Upper lobe of right lung (tissue), 1 donor: ENCODE measurements around the gene SGCE. TPM values are rescaled to one million over a fixed set of nuclear protein-coding genes. Genes with fewer than 3 reads are reported as not detected.

Experiments
- ATAC-seq: fragments of 200-7000 bp; cut with Tn5 transposase; one replicate; pipeline ENCODE4 v1.9.1; 2020; ENCODE audit warnings: mild to moderate bottlenecking, moderate library complexity
- DNase-seq: peaks from one replicate; pipeline ENCODE4 v3.0.0-alpha.2; 2020
- H3K27ac ChIP-seq: fragments of 200-600 bp; one replicate; pipeline ENCODE4 v1.8.0; 2022
- H3K27me3 ChIP-seq: fragments of 200-600 bp; one replicate; pipeline ENCODE4 v1.8.0; 2022; ENCODE audit warnings: mild to moderate bottlenecking
- H3K36me3 ChIP-seq: fragments of 200-600 bp; one replicate; pipeline ENCODE4 v1.8.0; 2022
- H3K4me1 ChIP-seq: fragments of 200-600 bp; one replicate; pipeline ENCODE4 v1.8.0; 2022
- H3K4me3 ChIP-seq: fragments of 200-600 bp; one replicate; pipeline ENCODE4 v1.8.0; 2022; ENCODE audit warnings: mild to moderate bottlenecking
- H3K9me3 ChIP-seq: fragments of 200-600 bp; one replicate; pipeline ENCODE4 v1.8.0; 2022
- CTCF ChIP-seq: fragments of 200-600 bp; IDR thresholded peaks from one replicate; pipeline ENCODE4 v1.8.0; 2022; ENCODE audit warnings: antibody characterized with exemption
- intact Hi-C: fragments of 100-400 bp; cut with DNase I; formaldehyde crosslinking; loops from one replicate; pipeline ENCODE4 v1.11.0; 2022
- total RNA-seq: library from RNA; stranded (reverse); fragmentation: NEBNext Ultra II Directional; extraction: Animal tissue kit (Norgen Biotek cat#: 25700); gene quantifications from one replicate; pipeline ENCODE4 v1.2.1, GENCODE V29; 2021
- donor health status: DM: no; HTN: yes; CAD: no; lungs with severe emphysema.

The SGCE gene
- total RNA-seq, 1 donor from 2014 or later: 74.1 TPM

DNA sequence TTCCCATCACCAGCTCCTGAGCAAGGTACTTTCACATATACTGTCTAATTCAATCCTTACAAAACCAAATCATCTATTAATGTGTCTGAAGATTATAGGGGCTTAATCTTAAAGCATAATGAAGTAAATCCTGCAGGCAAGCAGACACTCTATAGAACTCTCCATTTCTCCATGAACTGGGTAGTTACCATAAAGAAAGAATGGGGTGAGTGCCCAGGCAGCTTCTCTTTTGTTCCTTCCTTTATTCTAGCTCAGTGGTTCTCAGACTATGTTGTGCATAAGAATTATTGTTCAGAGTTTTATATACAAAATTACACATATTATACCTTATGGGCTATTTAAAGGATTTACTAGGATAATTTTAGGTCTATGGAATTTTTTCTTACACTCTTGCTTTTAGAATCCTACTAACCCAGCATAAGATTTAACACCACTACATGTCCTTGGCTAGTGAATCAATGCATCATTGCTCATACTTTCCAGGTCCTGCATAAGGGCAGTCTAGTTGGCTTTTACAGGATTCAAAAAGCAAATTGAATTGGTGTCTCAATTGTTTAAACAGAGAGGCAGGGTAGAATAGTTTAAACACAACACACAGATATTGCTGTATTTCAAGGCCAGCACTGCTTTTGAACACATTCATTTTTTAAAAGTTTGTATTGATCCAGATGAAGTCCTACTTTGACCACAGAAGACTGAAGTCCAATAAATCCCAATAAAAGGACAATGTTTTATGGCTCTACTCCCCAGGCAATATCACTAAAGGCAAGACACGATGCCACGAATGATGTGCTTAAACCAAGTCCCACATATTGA is 12.9 kb downstream of the SGCE start:
- no peak overlapping the region for H3K4me3 ChIP-seq
- no peaks in the 10 kb centered on the region for H3K4me1 ChIP-seq
- H3K36me3 ChIP-seq: no peaks in the 10 kb centered on the region
- intact Hi-C loops: no loop called here
- no peak for TF ChIP-seq CTCF
- DNase-seq (no peak), ATAC-seq (no peak)
- H3K9me3 ChIP-seq: no peaks in the 10 kb centered on the region
- no peak overlapping the region for H3K27ac ChIP-seq
- H3K27me3 ChIP-seq: no peaks in the 10 kb centered on the region

DNA sequence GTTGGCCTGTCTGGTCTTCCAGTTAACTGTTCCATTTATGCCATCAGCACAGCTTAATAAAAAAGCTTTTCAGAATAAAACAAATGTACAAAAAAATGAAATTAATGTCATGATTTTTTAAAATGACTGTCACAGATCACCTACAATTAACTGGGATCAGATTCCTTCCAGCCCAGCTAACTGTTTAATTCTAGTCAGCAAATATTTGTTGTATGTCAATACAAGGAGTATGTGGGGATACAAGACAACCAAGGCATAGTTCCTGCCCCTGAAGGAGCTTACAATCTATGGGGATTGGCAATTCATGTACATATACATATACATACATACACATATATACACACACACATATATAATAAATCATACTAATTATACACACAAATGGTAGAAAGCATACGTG is 16.5 kb downstream of the SGCE start:
- no peaks in the 10 kb centered on the region for H3K4me1 ChIP-seq
- no peak overlapping the region for H3K4me3 ChIP-seq
- intact Hi-C loops: no loop called here
- DNase-seq: no peak
- no peak overlapping the region for H3K27ac ChIP-seq
- no peaks in the 10 kb centered on the region for H3K36me3 ChIP-seq
- H3K27me3 ChIP-seq: no peaks in the 10 kb centered on the region
- no peak for TF ChIP-seq CTCF
- ATAC-seq: no peak
- no peaks in the 10 kb centered on the region for H3K9me3 ChIP-seq

DNA sequence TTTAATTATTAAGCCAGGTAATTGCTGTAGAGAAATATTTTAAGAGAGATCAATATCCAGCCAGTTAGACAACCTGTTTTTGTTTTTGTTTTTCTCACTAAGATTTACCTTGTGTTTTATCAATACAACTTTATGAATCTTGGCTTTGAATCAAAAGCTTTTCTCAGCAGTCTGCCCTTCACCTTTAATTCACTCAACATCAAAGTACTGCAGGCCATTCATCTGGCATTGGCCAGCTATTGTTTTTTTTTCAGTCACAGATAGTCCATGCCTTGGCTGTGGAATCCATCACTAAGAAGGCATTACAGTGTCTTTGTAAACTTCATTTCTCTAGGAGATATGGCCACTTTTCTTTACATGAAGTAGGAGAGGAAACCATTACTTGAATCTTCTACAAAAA is 20.2 kb downstream of the SGCE start:
- DNase-seq (no peak), ATAC-seq (no peak)
- H3K4me3 ChIP-seq: no peak overlapping the region
- intact Hi-C loops: no loop called here
- no peaks in the 10 kb centered on the region for H3K9me3 ChIP-seq
- H3K27me3 ChIP-seq: no peaks in the 10 kb centered on the region
- no peaks in the 10 kb centered on the region for H3K36me3 ChIP-seq
- H3K27ac ChIP-seq: no peak overlapping the region
- no peaks in the 10 kb centered on the region for H3K4me1 ChIP-seq
- TF ChIP-seq CTCF: no peak

DNA sequence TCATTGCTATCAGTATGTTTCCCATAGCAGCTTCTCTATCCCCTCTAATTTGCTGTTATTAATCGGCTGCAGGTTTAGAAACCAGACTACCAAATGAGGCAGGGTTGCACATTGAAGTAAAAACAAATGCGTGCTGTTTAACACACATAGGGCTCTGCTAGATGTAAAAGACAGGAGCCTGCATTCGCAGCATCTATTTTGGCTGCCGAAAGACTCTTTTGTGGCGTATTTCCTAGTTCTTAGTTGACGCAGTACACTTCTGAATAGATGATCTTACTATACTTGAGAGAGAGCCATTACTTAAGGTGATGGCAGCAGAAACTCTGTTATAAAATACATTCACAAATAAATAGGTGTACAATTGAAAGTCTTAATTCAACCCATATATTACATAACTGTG is 21.4 kb downstream of the SGCE start:
- Histone ChIP-seq H3K36me3 (no peaks in the 10 kb centered on the region), H3K27me3 (no peaks in the 10 kb centered on the region), H3K9me3 (no peaks in the 10 kb centered on the region), H3K4me1 (no peaks in the 10 kb centered on the region), H3K4me3 (no peak overlapping the region), H3K27ac (no peak overlapping the region)
- TF ChIP-seq CTCF: no peak
- DNase-seq (no peak), ATAC-seq (no peak)
- intact Hi-C loops: no loop called here

GRCh38 chr7:94633687-94634086 is 22.2 kb downstream of the SGCE start:
- DNase-seq (no peak), ATAC-seq (no peak)
- Histone ChIP-seq H3K27ac (no peak overlapping the region), H3K9me3 (no peaks in the 10 kb centered on the region), H3K4me1 (no peaks in the 10 kb centered on the region), H3K36me3 (no peaks in the 10 kb centered on the region), H3K27me3 (no peaks in the 10 kb centered on the region), H3K4me3 (no peak overlapping the region)
- no peak for TF ChIP-seq CTCF
- intact Hi-C loops: no loop called here

DNA sequence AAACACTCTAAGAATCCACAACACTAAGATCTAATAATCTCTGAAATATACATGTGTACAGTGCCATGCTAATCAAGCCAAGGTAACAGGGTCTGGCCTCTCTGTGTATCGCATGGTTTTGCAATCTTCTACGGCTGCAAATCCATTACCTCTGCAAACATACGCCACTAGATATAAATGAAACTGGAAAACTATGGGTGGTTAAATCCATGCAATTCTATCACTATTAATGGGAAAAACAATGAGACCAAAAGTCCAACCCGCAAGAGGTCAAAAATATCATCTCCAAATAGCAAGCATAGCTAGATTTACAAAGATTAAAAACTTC is 23.0 kb downstream of the SGCE start:
- no peak for ATAC-seq

More for the DNA sequence above, 23.0 kb downstream of the SGCE start:
- H3K36me3 ChIP-seq: no peaks in the 10 kb centered on the region
- no peaks in the 10 kb centered on the region for H3K9me3 ChIP-seq
- DNase-seq: no peak
- intact Hi-C loops: no loop called here
- no peak overlapping the region for H3K4me3 ChIP-seq
- no peak for TF ChIP-seq CTCF
- no peaks in the 10 kb centered on the region for H3K4me1 ChIP-seq
- no peaks in the 10 kb centered on the region for H3K27me3 ChIP-seq
- no peak overlapping the region for H3K27ac ChIP-seq
